Erythroblast (primary cell): ENCODE data around the gene MAGI1.
"Not testable (repeated sequence)": the region's sequence is repeated elsewhere in the genome, so short reads cannot be mapped to it uniquely, and the experiment has no call there.

Experiments
- DNase-seq, 2 experiments: peaks; one replicate each; lab custom pipeline; 2025; lab: John Stamatoyannopoulos, UW
- GATA1 ChIP-seq: IDR thresholded peaks from 2 replicates; pipeline ENCODE4 v1.6.1; 2011; ENCODE audit warnings: low read depth, mild to moderate bottlenecking, control low read depth, low read length, moderate library complexity
- POLR2A ChIP-seq: IDR thresholded peaks from 2 replicates; pipeline ENCODE4 v1.6.1; 2011; ENCODE audit warnings: mild to moderate bottlenecking, low read length

MAGI1 gene

DNA sequence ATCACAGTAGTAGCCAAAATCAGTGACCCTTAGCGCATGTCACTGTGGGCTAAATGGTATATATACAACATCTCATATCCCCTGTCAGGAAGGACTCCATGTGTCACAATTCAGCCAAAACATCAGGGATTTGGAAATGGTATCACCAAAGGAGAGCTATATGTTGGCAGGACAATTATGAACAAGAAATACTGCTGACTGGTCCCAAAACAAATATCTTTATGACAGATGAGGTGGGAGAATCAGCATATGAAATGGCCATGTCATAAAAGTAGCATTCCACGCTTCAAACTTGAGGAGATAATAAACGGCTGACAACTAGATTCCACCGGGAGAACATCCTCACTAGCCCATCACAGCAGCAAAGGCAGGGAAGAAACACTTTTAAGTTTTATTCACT is 158.4 kb downstream of the MAGI1 start:
- no peak for DNase-seq
- no peak for TF ChIP-seq GATA1
- TF ChIP-seq POLR2A: no peak

DNA sequence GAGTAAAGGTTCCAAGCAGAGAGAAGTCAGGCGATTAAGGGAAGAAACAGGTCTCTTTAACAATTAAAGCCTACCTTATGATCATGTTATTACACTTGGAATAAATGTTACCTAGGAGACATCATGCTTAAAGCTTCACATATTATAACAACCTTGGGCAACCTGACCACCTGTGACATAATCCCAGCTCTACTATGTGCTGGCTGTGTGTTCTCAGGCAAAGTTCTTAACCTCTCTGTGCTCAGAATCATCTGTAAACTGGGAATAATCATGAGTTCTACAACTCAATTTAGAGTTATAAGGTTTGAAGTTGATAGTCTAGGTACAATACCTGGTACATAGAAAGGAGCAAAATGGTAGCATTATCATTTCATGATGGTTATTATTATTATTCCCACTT is 159.3 kb downstream of the MAGI1 start:
- no peak for DNase-seq
- TF ChIP-seq GATA1 (no peak), POLR2A (no peak)

DNA sequence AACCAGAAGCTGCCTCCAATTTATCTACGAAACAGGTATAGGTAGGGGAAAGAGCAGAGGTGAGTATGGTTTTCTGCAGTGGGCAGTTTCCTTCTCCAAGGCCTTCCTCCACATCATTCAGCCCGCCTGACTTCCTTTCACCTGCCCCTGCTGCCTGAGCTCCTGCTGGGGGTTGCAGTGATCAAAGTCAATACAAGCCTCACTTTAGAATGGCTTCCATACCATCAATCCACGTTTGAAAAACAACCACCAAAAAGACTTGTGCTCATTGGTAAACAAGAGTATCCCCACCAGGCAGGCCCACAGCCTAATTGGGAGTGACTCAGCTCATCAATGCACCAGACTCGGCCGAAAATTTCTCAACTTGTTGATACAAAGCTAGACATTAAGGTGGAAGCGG is 159.9 kb downstream of the MAGI1 start:
- no peak for DNase-seq

DNA sequence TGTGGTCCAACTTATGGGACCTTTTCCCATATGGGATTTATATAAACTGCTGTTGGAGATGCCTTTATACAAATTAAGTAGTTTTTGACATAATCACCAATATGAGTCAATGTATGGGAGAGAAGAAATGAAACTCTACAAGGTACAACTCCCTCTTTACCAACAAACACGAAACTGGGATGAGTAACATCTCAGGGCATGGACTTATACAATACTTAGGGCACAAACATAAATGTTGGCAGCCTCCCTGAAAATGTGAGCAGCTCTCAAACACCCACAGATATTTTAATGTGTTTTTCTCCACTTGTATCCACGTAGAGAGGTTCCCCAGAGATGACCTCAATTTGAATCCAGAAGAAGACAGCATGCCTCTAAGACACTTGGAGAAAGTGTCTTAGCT is 161.6 kb downstream of the MAGI1 start:
- TF ChIP-seq POLR2A: no peak
- TF ChIP-seq GATA1: no peak
- no peak for DNase-seq

More for the DNA sequence above, 159.9 kb downstream of the MAGI1 start:
- no peak for TF ChIP-seq POLR2A
- TF ChIP-seq GATA1: no peak

DNA sequence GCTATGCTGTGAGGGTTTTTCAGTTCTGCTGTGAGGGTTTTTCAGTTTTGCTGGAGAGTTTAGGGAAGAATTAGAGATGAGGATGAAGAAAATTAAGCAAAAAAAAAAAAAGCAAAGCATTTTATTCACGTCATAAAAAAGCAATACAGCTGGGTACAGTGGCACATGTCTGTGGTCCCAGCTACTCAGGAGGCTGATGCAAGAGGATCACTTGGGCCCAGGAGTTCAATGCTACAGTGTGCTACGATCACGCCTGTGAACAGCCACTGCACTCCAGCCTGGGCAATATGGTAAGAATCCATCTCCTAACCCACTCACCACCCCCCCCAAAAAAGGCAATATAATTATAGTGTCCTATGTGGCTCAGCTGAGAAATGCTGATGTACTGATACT is 162.7 kb downstream of the MAGI1 start:
- TF ChIP-seq GATA1 (no peak), POLR2A (no peak)
- no peak for DNase-seq

DNA sequence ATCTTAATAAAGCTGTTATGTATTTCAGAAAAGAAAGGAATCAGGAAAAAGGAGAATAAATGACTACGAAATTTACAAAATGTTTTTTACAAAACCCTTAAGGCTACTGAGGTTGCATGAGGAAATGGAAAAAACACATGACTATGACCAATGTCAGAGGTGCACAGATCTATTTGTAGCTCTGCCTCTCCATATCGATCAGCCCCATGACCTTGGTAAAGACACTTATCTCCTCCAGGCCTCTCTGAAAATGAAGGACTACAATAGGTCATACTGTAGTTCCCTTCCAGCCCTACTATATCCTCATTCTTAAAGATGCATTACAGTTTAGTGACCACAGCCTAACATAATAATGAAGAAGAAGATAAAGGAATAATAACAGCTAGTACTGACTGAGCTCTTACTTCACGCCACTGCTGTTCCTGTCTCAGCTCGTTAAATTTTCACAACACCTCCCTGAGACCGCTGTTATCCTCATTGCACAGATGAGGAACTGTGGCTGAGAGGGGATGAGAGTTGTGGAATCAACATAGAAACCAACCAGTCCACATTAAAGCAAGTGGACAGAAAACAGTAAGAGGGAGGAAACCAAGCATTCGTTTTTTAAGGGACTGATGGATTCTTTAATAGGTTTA is 163.2 kb downstream of the MAGI1 start:
- no peak for DNase-seq
- TF ChIP-seq POLR2A: no peak
- TF ChIP-seq GATA1: no peak

DNA sequence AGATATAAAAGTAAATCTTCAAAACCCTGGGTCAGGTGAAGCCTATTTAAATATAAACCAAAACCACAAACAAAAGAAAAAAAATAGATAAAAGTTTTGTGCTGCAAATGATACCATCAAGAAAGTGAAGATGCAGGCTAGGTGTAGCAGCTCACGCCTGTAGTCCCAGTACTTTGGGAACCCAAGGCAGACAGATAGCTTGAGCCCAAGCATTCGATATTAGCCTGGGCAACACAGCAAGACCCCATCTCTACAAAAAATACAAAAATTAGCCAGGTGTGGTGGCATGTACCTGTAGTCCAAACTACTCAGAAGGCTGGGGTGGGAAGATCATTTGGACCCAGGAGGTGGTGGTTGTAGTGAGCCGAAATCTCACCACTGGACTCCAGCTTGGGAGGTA is 164.8 kb downstream of the MAGI1 start:
- DNase-seq: no peak
- TF ChIP-seq GATA1 (no peak), POLR2A (no peak)

DNA sequence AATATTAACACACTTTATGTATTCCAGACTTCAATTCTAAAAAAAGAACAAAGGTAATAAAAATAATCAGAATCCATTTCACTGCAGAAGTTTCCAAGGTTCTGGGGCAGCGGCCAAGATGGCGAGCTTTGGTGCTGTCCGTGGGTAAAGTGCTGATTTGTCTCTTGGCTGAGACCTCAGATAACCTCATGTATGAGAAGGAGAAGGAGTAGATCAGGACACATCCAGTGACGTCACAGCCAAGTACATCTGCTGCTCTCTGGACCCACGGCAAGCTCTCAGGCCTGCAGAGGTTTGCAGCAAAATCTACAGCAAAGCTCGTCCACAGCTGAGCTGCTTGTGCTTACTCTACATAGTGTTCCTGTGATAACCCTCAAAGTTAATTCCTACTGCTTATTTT is 165.7 kb downstream of the MAGI1 start:
- no peak for DNase-seq
- no peak for TF ChIP-seq POLR2A
- TF ChIP-seq GATA1: no peak

DNA sequence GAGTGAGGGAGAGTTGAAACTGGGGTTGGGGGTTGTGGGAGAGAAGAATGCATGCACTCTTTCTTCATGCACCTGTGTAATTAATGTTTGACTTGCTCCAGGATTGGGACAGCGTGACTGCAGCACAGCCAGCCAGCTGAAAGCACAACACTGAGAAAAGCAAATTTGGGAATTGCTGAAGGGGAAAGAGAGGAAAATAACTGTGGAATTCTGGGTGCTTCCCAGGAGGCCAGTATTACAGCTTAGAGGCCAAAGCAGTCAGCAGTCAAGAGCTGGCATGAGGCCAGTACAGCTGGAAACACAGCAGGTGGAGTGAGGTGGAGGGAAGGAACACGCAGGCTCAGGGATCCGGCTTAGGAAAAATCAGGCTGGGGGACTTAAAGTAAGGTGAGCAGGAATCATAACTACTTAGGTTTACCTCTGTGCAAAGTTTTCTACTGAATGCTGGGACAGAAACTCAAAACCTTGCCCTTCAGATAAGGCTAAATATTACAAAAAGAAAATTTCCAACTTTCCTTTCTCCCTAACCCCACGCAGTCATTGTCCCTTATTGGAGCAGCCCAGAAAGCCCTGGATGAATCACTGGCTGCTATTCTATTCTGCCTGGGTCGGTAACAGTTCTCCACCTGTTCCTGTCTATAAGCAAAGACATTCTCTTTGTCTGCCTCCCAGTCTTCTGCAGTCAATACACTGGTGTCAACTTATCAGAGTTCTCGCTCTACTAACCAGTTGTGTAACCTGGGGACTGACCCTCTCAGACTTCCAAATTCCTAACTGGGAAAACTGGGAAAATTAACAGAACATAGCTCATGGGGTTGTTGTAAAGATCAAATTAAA is 167.2 kb downstream of the MAGI1 start:
- no peak for DNase-seq
- TF ChIP-seq POLR2A (no peak), GATA1 (no peak)

DNA sequence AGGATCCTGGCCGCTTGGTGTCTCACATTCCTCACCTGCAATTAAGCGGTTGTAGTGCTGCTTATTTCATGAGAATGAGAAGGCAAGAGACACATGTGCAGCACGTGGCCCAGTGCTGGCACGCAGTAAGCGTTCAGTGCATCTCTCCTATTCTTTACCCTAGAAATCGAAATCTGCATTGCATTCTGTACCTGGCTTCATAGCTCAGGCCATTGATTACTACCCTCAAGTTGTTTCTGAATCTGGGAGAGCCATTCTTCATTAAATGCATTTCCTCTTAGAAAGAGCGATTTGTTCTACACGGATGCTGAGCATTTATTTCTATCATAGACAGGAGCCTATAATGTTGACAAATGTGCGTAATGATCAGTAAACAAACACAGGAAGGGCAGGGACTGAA is 168.9 kb downstream of the MAGI1 start:
- DNase-seq: no peak
- TF ChIP-seq POLR2A: no peak
- TF ChIP-seq GATA1: no peak

DNA sequence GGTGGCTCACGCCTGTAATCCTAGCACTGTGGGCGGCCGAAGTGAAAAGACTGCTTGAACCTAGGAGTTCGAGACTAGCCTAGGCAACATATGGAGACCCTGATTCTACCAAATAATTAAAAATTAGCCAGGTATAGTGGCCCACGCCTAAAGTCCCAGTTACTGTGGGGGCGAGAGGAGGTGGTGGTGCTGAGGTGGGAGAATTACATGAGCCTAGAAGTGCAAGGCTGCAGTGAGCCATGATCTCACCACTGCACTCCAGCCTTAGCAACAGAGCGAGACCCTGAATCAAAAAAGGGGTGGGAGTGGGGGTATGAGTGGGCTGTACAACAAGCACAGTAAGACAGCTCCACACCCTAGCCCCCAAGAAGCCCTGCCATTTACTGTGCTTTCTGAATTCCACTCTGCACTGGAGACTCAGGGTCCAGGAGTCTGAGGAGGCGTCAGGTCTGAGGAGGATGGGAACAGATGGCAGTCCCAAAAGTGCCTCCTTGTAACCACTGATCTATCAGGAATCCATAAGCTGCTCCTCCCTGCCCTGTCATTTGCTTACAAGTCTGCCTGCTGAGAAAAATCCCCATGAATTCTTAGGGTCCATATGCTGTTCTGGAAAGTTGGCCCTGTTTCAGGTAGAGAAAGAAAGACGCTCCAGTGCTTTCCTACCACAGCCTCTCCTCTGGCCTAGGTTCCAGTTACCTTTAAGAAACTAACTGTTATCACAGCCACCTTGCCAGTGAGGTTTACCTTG is 171.1 kb downstream of the MAGI1 start:
- no peak for TF ChIP-seq GATA1
- TF ChIP-seq POLR2A: no peak
- DNase-seq: no peak

DNA sequence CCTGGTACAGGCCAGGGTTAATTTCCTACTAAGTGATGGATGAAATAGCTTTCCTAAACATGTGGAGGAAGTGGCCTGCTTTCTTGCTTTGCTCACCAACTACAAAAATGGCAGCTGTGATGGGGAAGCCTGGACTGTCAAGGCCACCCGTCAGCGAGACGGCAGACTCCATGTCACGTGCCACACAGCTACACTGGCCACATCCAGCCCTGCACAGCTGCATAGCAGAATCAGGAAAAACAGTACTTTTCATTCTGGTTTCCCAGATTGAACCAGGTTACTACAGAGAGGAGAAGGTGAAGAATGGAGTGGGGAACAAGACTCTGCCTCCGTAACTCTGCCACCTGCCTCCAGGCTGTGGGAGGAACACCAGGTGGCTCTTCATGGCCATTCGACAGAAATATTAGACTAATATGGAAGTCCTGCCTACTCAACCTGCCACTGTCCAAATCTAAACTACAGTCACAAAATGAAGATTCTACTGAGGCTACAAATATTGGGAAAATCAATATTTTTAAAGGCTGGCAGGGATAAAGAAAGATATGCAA is 174.3 kb downstream of the MAGI1 start:
- TF ChIP-seq GATA1 (no peak), POLR2A (no peak)

DNA sequence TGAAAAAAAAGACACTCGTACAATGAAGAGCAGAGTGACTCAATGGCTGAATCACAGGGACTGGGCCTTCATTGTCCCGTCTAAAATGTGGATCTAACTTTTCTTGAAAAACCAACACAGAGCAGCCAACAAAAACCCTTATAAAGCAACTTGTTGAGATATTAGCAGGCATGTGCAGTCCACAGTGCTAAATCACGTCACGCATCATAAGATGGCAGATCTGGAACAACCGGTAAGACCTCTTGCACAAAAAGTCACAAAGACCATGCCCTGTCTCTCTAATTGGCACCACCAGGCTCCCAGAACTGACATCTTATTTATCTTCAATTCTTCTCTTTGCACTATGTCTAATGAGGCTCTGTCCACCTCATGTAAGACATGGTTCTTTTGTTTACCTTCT is 177.0 kb downstream of the MAGI1 start:
- TF ChIP-seq POLR2A: no peak
- TF ChIP-seq GATA1: no peak
- no peak for DNase-seq

More for the DNA sequence above, 174.3 kb downstream of the MAGI1 start:
- DNase-seq: no peak

DNA sequence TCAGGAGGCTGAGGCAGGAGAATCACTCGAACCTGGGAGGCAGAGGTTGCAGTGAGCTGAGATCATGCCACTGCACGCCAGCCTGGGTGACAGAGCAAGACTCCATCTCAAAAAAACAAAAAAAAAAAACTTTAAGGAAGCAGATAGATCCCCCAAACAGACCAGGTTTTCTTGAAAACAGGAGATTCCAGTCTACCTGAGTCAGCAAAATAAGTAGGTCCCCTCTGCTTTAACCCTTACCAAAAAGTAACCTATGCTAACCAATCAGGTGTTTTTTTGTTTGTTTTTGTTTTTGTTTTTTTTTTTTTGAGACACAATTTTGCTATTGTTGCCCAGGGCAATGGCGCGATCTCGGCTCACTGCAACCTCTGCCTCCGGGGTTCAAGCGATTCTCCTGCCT is 179.1 kb downstream of the MAGI1 start:
- not testable (repeated sequence) for DNase-seq

DNA sequence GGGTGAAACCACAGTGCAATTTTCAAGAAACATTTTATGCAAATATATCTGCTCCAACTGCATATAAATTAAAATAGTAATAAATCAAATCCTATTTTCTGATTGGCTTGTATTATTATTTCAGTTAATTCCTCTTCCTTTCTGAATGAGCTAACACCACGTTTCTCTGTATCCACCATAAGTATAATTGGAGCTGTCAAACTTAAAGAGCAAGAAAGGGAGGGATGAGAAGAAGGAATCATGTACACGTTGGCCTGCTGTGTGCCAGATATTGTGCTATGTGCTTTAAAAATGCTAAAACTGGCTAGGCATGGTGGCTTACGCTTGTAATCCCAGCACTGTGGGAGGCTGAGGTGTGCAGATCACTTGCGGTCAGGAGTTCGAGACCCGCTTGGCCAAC is 180.0 kb downstream of the MAGI1 start:
- DNase-seq: no peak
- TF ChIP-seq POLR2A (no peak), GATA1 (no peak)
